Common myeloid progenitor, CD34-positive (primary cell): Measurements from ENCODE around the gene APBB3.

Experiments used
- CTCF ChIA-PET: fragments of 350-600 bp; sonication (Branson Sonifier 250); formaldehyde crosslinking; loops from one replicate; lab custom pipeline; 2021; ENCODE audit warnings: antibody characterized with exemption; lab: Charles Lee
- POLR2A ChIA-PET: fragments of 350-600 bp; sonication (Branson Sonifier 250); formaldehyde crosslinking; loops from one replicate; lab custom pipeline; 2021; ENCODE audit warnings: antibody characterized with exemption; lab: Charles Lee
- DNase-seq, 3 donors: peaks; one replicate each; pipeline versions ENCODE4 v3.0.0 to v3.0.0-alpha.2; 2013
- H3K27ac ChIP-seq, 2 experiments: 1 replicate in 1 of 2; 2 replicates in 1 of 2; pipeline ENCODE4 v1.7.0; 2013; ENCODE audit warnings: inconsistent platforms in 2 of 2, low read length in 2 of 2, mild to moderate bottlenecking in 2 of 2, low read depth in 1 of 2, moderate library complexity in 1 of 2; ENCODE audit not compliant: severe bottlenecking in 2 of 2, insufficient read depth in 1 of 2, poor library complexity in 1 of 2
- H3K27me3 ChIP-seq, 5 experiments: replicated peaks in 2 of 5; 1 replicate in 3 of 5; 2 replicates in 2 of 5; pipeline versions ENCODE4 v1.6.1 to v1.7.0; 2013; ENCODE audit warnings: low read length in 4 of 5, mild to moderate bottlenecking in 2 of 5, moderate library complexity in 2 of 5, inconsistent platforms in 1 of 5; ENCODE audit not compliant: insufficient read depth in 5 of 5, control insufficient read depth in 4 of 5
- H3K36me3 ChIP-seq, 4 experiments: 1 replicate in 2 of 4; 2 replicates in 2 of 4; pipeline versions ENCODE4 v1.6.1 to v1.7.0; 2013; ENCODE audit warnings: low read length in 3 of 4, control low read depth in 1 of 4, mild to moderate bottlenecking in 1 of 4; ENCODE audit not compliant: control insufficient read depth in 4 of 4, insufficient read depth in 4 of 4
- H3K4me1 ChIP-seq, 4 experiments: 1 replicate in 3 of 4; 2 replicates in 1 of 4; pipeline versions ENCODE4 v1.6.1 to v1.7.1; 2013; ENCODE audit warnings: low read length in 3 of 4, mild to moderate bottlenecking in 3 of 4, control low read depth in 1 of 4, inconsistent platforms in 1 of 4, moderate library complexity in 1 of 4; ENCODE audit not compliant: control insufficient read depth in 4 of 4, insufficient read depth in 4 of 4; ENCODE audit errors: control extremely low read depth in 1 of 4
- H3K4me3 ChIP-seq, 7 experiments: 1 replicate in 4 of 7; 2 replicates in 3 of 7; pipeline versions ENCODE4 v1.5.1 to v1.7.0; 2013; ENCODE audit warnings: mild to moderate bottlenecking in 7 of 7, low read length in 6 of 7, moderate library complexity in 6 of 7, inconsistent platforms in 2 of 7, low read depth in 2 of 7, control low read depth in 1 of 7; ENCODE audit not compliant: insufficient read depth in 4 of 7, control insufficient read depth in 1 of 7; ENCODE audit errors: extremely low read depth in 1 of 7
- H3K9me3 ChIP-seq, 5 experiments: 1 replicate in 4 of 5; 2 replicates in 1 of 5; pipeline versions ENCODE4 v1.6.1 to v1.7.1; 2013; ENCODE audit warnings: low read length in 4 of 5, mild to moderate bottlenecking in 2 of 5, inconsistent platforms in 1 of 5, low read depth in 1 of 5, moderate library complexity in 1 of 5; ENCODE audit not compliant: control insufficient read depth in 4 of 5, insufficient read depth in 2 of 5; ENCODE audit errors: control extremely low read depth in 1 of 5
- WGBS: methylation state at CpG from one replicate; pipeline ENCODE4 v1.1.5; 2013; ENCODE audit not compliant: insufficient coverage; 5-methylcytosine and 5-hydroxymethylcytosine counted together

Gene APBB3

DNA sequence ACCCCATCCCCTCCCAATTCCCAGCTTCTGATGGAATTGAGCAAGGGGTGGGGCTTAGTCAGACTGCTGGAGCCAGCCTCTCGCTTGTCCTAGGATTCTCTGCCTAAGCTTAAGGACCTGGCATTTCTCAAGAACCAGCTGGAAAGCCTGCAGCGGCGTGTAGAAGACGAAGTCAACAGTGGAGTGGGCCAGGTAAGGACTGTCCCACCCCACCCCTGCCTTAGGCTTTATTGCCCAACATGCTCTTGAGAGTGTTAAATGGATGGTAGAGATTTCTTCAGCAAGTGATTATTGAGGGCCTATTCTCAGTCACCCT, 1.3 kb upstream of the APBB3 start:
- Histone ChIP-seq H3K9me3 (no peaks in the 10 kb centered on the region), H3K36me3 (peaks cover 6 to 44% (median 22%) of the 10 kb centered on the region in 4 experiments), H3K4me3 (peak overlapping the region in 4 of 7 experiments; percentile 81 to 95 (median 88)), H3K27me3 (no peaks in the 10 kb centered on the region), H3K4me1 (peaks cover 13 to 40% (median 34%) of the 10 kb centered on the region in 4 experiments), H3K27ac (no peak overlapping the region)
- CTCF ChIA-PET: interaction anchor here (0.6 to 5.8 kb wide), 12 partner anchors 9 to 192 kb away, joined by 3 to 29 read pairs (median 3); partner anchors contain the start of genes EIF4EBP3, SRA1 and TMCO6
- DNase-seq: no peak
- no CpG with 5 or more reads among the region's 4 CpGs for WGBS
- POLR2A ChIA-PET: interaction anchor here (1.0 kb wide), 1 partner anchor 18 kb away, joined by 4 read pairs; the partner anchor contains the start of gene EIF4EBP3

DNA sequence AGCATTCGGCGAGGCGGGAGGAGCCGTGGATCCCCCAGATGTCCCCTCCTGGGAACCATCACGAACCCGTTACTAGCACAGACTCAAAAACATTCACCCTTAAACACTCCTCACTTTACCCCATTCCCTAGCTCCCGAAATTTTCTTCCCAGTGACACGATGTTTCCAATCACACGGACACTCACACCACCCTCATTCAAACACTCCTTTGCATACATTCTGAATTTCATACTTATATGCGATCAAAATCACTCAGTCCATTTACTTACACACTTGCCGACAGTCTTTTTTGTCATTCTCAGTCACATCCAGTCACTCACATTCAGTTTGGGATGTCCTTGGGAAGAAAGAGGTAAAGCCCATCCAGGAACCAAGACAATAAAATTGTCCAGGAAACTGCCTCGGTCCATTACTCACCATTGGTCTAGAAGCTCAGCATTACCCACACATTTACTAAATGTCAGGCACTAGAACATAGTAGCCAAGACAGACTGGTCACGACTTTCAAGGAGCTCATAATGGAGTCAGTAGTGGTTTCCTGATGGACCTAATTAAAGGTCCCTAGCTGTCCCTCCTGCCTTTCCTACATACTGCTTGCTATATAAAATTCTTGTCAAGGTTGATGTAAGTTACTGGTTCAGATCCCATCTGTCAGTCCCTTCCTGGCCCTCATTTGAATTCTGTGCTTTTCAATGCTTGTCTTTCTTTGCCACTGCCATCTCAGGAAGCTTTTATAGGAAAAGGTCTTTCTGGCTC, 804 bp upstream of the APBB3 start:
- H3K9me3 ChIP-seq: no peaks in the 10 kb centered on the region
- peak overlapping the region; percentile 60 to 95 (median 81) for H3K4me3 ChIP-seq
- ChIA-PET CTCF (interaction anchor here (0.9 to 5.8 kb wide), 10 partner anchors 8 to 192 kb away, joined by 3 to 29 read pairs (median 4); partner anchors contain the start of genes EIF4EBP3, SRA1 and TMCO6), POLR2A (interaction anchor here (1.0 kb wide), 1 partner anchor 18 kb away, joined by 4 read pairs; the partner anchor contains the start of gene EIF4EBP3)
- peaks cover 13 to 40% (median 33%) of the 10 kb centered on the region in 4 experiments for H3K4me1 ChIP-seq
- peak overlapping the region; percentile 67 to 85 for H3K27ac ChIP-seq
- H3K27me3 ChIP-seq: no peaks in the 10 kb centered on the region
- H3K36me3 ChIP-seq: peaks cover 10 to 43% (median 23%) of the 10 kb centered on the region in 4 experiments
- no peak for DNase-seq
- 14% methylated on average over 11 of the region's 13 CpGs for WGBS

DNA sequence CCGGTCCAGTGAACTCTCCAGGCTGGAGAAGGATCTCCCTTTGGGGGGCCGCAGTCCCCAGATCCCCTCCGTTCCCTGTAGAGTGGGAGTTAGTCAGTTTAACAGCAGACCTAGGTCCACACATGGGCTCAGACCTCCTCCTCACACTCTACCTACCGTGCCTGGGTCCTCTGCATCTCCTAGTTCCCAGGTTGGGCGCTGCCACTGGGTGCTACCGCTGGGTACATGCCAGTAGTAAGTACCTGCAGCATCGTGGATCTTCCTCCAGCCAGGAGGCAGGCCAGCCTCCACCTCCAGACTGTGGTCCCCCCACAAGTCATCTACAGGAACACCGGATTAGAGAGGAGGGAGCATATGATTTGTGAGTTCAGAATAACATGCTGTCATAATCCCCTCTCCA, 802 bp downstream of the APBB3 start:
- Histone ChIP-seq H3K9me3 (no peaks in the 10 kb centered on the region), H3K36me3 (peaks cover 10 to 42% (median 26%) of the 10 kb centered on the region in 4 experiments), H3K27ac (peak overlapping the region; percentile 67 to 85), H3K4me1 (peaks cover 13 to 25% (median 23%) of the 10 kb centered on the region in 4 experiments), H3K4me3 (peak overlapping the region; percentile 44 to 95 (median 81)), H3K27me3 (no peaks in the 10 kb centered on the region)
- ChIA-PET CTCF (interaction anchor here (0.6 to 2.0 kb wide), 5 partner anchors 11 to 127 kb away, joined by 3 to 8 read pairs (median 3); partner anchors contain the start of genes EIF4EBP3, HARS1 and HARS2), POLR2A (no interaction called here)
- no peak for DNase-seq
- WGBS: 79% methylated on average over 6 of the region's 8 CpGs

DNA sequence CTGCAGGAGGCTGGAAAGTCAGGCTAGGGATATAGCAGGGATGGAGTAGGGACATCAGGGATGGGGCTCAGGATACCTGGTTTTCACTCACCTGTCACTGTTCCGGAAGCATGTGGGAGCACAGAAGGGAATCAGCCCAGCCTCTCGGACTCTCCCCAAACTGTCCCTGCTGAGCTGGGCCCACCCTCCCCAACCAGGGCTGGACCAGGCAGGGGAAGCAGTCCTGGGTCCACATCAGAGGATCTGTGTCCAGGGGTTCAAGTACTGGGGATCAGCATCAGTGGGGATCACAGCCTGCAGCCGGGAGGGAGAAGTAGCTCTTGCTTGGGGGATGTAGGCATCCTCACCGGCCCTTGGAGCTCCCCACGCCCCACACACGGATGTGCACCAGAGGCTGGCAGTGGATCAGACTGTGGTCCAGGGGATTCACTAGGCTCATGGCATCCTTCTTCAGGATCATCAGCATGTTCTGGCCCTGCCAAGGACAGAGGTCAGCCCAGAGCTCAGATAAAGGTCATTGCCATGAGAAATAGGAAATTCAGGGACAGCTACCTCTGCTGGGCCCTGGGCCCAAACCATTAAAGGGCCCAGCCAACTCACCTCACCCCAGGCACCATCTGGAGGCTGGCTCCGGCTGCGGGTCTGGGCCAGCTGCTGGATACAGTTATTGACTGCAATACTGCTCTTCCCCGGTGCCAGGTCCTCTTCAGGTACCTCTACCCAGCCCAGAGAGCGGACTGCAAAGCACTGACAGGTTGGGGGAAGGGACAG, 2.5 kb downstream of the APBB3 start:
- no peak overlapping the region for H3K4me3 ChIP-seq
- H3K36me3 ChIP-seq: peaks cover 2 to 27% (median 16%) of the 10 kb centered on the region in 4 experiments
- H3K27ac ChIP-seq: no peak overlapping the region
- POLR2A ChIA-PET: no interaction called here
- peaks cover 13 to 30% (median 29%) of the 10 kb centered on the region in 4 experiments for H3K4me1 ChIP-seq
- H3K9me3 ChIP-seq: no peaks in the 10 kb centered on the region
- 97% methylated on average over 6 of the region's 10 CpGs for WGBS
- CTCF ChIA-PET: interaction anchor here (0.8 to 4.8 kb wide), 4 partner anchors 13 to 102 kb away, joined by 3 to 19 read pairs (median 4); partner anchors contain the start of gene EIF4EBP3
- DNase-seq: no peak
- no peaks in the 10 kb centered on the region for H3K27me3 ChIP-seq

GRCh38 chr5:140560227-140560626, 4.2 kb downstream of the APBB3 start:
- WGBS: 100% methylated on average over 5 of the region's 10 CpGs
- H3K4me1 ChIP-seq: peaks cover 15 to 35% (median 32%) of the 10 kb centered on the region in 4 experiments
- no peak for DNase-seq
- CTCF ChIA-PET: interaction anchor here (1.0 to 4.8 kb wide), 3 partner anchors 13 to 79 kb away, joined by 3 to 19 read pairs (median 8); partner anchors contain the start of genes EIF4EBP3 and TMCO6
- POLR2A ChIA-PET: no interaction called here
- H3K36me3 ChIP-seq: peaks cover 0 to 17% (median 10%) of the 10 kb centered on the region in 4 experiments
- H3K27ac ChIP-seq: no peak overlapping the region
- H3K4me3 ChIP-seq: no peak overlapping the region
- H3K9me3 ChIP-seq: no peaks in the 10 kb centered on the region
- H3K27me3 ChIP-seq: no peaks in the 10 kb centered on the region

DNA sequence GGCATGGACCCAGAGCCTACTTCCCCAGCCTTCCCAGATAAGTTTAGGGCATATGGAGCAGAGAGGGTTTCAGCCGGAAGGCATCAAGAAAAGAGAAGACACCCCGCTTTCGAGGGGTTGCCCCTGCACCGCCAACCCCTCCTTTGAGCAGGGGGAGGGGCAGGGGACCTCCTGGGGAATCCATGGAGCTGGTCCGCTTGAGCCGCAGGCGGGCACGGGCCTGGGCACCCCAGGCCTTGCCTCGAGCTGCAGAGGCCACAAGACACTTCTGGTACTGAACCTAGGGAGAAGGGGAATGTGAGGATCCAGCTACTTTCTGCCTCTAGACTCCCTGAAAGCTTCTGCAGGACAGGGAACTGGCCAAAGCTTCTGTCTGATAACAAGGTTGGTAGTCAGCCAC, 5.9 kb downstream of the APBB3 start:
- ChIA-PET CTCF (interaction anchor here (2.4 to 4.8 kb wide), 2 partner anchors 11 to 78 kb away, joined by 8 to 19 read pairs; partner anchors contain the start of gene EIF4EBP3), POLR2A (no interaction called here)
- Histone ChIP-seq H3K4me1 (peaks cover 8 to 24% (median 21%) of the 10 kb centered on the region in 4 experiments), H3K9me3 (no peaks in the 10 kb centered on the region), H3K4me3 (no peak overlapping the region), H3K36me3 (peaks cover 3 to 18% (median 10%) of the 10 kb centered on the region in 4 experiments), H3K27ac (no peak overlapping the region), H3K27me3 (no peaks in the 10 kb centered on the region)
- 93% methylated on average over 7 of the region's 9 CpGs for WGBS
- no peak for DNase-seq
